GM19025 (cell line): Measurements from ENCODE around the gene REEP2.

Experiments used
- ATAC-seq: cut with Tn5 transposase; IDR thresholded peaks from one replicate; pipeline ENCODE4 v1.9.1; 2021; ENCODE audit warnings: mild to moderate bottlenecking, low read depth, moderate library complexity; ENCODE audit not compliant: unreplicated experiment

The REEP2 gene

GRCh38 chr5:138491669-138492559 is 53.1 kb downstream of the REEP2 start:
- ATAC-seq: peak; percentile 99

GRCh38 chr5:138492560-138493045 is 53.7 kb downstream of the REEP2 start:
- ATAC-seq: no peak

GRCh38 chr5:138495351-138495750 is 56.5 kb downstream of the REEP2 start:
- ATAC-seq: no peak
